ENCODE data around the gene SGCA.

Gene SGCA

GRCh38 chr17:50134206-50135110 lies 31.3 kb upstream of the SGCA start (continued):
- TF ChIP-seq ZNF280C (tag by site-specific recombination; IDR thresholded peaks at IDR 0.05), result no peak
- TF ChIP-seq PBX3 (CRISPR knock-in tag; IDR thresholded peaks at IDR 0.05), result no peak
- TF ChIP-seq KLF16 (tag by site-specific recombination; IDR thresholded peaks at IDR 0.05), result no peak
- TF ChIP-seq ZBTB17 (tag by site-specific recombination; IDR thresholded peaks at IDR 0.05), result no peak
- TF ChIP-seq PRDM10 (tag by site-specific recombination; IDR thresholded peaks at IDR 0.05), result no peak
- TF ChIP-seq GLIS1 (tag by site-specific recombination; IDR thresholded peaks at IDR 0.05), result 0 out of 2 replicates have a peak, but pooled peaks have one; percentile 6
- TF ChIP-seq TRIM28 (IDR thresholded peaks at IDR 0.05; ENCODE audit: borderline replicate concordance, low read length), result no peak
- TF ChIP-seq ZNF26 (tag by site-specific recombination; IDR thresholded peaks at IDR 0.05), result no peak
- TF ChIP-seq EGR2 (tag by site-specific recombination; IDR thresholded peaks at IDR 0.05; ENCODE audit: low read depth), result no peak
- TF ChIP-seq ZFHX2 (tag by site-specific recombination; conservative IDR thresholded peaks at IDR 0.05), result no peak
- TF ChIP-seq, protein P1, sequence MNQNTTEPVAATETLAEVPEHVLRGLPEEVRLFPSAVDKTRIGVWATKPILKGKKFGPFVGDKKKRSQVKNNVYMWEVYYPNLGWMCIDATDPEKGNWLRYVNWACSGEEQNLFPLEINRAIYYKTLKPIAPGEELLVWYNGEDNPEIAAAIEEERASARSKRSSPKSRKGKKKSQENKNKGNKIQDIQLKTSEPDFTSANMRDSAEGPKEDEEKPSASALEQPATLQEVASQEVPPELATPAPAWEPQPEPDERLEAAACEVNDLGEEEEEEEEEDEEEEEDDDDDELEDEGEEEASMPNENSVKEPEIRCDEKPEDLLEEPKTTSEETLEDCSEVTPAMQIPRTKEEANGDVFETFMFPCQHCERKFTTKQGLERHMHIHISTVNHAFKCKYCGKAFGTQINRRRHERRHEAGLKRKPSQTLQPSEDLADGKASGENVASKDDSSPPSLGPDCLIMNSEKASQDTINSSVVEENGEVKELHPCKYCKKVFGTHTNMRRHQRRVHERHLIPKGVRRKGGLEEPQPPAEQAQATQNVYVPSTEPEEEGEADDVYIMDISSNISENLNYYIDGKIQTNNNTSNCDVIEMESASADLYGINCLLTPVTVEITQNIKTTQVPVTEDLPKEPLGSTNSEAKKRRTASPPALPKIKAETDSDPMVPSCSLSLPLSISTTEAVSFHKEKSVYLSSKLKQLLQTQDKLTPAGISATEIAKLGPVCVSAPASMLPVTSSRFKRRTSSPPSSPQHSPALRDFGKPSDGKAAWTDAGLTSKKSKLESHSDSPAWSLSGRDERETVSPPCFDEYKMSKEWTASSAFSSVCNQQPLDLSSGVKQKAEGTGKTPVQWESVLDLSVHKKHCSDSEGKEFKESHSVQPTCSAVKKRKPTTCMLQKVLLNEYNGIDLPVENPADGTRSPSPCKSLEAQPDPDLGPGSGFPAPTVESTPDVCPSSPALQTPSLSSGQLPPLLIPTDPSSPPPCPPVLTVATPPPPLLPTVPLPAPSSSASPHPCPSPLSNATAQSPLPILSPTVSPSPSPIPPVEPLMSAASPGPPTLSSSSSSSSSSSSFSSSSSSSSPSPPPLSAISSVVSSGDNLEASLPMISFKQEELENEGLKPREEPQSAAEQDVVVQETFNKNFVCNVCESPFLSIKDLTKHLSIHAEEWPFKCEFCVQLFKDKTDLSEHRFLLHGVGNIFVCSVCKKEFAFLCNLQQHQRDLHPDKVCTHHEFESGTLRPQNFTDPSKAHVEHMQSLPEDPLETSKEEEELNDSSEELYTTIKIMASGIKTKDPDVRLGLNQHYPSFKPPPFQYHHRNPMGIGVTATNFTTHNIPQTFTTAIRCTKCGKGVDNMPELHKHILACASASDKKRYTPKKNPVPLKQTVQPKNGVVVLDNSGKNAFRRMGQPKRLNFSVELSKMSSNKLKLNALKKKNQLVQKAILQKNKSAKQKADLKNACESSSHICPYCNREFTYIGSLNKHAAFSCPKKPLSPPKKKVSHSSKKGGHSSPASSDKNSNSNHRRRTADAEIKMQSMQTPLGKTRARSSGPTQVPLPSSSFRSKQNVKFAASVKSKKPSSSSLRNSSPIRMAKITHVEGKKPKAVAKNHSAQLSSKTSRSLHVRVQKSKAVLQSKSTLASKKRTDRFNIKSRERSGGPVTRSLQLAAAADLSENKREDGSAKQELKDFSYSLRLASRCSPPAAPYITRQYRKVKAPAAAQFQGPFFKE (tag by site-specific recombination; IDR thresholded peaks at IDR 0.05; ENCODE audit: borderline replicate concordance), result no peak
- TF ChIP-seq ZNF776 (tag by site-specific recombination; IDR thresholded peaks at IDR 0.05; ENCODE audit: borderline replicate concordance), result no peak
- TF ChIP-seq ZNF645 (tag by site-specific recombination; IDR thresholded peaks at IDR 0.05), result no peak
- TF ChIP-seq KLF9 (tag by site-specific recombination; IDR thresholded peaks at IDR 0.05; ENCODE audit: low read depth), result no peak
- TF ChIP-seq ZNF529 (tag by site-specific recombination; IDR thresholded peaks at IDR 0.05; ENCODE audit: insufficient replicate concordance), result no peak
- TF ChIP-seq, protein P2, sequence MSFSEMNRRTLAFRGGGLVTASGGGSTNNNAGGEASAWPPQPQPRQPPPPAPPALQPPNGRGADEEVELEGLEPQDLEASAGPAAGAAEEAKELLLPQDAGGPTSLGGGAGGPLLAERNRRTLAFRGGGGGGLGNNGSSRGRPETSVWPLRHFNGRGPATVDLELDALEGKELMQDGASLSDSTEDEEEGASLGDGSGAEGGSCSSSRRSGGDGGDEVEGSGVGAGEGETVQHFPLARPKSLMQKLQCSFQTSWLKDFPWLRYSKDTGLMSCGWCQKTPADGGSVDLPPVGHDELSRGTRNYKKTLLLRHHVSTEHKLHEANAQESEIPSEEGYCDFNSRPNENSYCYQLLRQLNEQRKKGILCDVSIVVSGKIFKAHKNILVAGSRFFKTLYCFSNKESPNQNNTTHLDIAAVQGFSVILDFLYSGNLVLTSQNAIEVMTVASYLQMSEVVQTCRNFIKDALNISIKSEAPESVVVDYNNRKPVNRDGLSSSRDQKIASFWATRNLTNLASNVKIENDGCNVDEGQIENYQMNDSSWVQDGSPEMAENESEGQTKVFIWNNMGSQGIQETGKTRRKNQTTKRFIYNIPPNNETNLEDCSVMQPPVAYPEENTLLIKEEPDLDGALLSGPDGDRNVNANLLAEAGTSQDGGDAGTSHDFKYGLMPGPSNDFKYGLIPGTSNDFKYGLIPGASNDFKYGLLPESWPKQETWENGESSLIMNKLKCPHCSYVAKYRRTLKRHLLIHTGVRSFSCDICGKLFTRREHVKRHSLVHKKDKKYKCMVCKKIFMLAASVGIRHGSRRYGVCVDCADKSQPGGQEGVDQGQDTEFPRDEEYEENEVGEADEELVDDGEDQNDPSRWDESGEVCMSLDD (tag by site-specific recombination; IDR thresholded peaks at IDR 0.05), result peak; percentile 37; the same call in 1 of the 2 replicates
- no peak for TF ChIP-seq ZNF311 (tag by site-specific recombination; IDR thresholded peaks at IDR 0.05; ENCODE audit: borderline replicate concordance)
